ENCODE data around the gene BCAS4. TPM values are rescaled to one million over a fixed set of nuclear protein-coding genes. Genes with fewer than 3 reads are reported as not detected.

The BCAS4 gene
- total RNA-seq, 1 experiment from 2014 or later: 13.5 TPM

DNA sequence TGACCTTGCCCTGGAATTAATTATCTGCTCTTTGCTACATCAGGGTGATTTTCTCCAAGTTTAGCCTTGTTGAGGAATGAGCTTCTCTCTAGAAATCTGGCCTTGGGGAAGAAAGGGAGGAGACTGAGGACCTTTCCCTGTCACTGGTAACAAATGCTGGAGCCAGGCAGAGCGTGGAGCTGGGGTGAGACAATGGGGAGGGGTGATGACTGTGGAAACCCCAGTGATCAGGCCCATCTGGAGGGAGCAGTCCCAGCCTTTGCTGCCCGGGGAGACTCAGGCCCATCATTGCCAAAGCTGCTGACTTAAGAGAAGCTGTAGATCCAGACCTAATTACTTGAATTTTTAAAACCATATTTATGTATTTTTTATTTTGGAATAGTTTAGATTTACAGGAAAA, 31.3 kb downstream of the BCAS4 start:
- H3K9me3 Mint-ChIP-seq (ENCODE audit: low read depth, unreplicated experiment): no peaks in the 10 kb centered on the region
- intact Hi-C loops (cut with micrococcal nuclease; ENCODE audit: unreplicated experiment): no loop called here
- TF ChIP-seq, protein P1, sequence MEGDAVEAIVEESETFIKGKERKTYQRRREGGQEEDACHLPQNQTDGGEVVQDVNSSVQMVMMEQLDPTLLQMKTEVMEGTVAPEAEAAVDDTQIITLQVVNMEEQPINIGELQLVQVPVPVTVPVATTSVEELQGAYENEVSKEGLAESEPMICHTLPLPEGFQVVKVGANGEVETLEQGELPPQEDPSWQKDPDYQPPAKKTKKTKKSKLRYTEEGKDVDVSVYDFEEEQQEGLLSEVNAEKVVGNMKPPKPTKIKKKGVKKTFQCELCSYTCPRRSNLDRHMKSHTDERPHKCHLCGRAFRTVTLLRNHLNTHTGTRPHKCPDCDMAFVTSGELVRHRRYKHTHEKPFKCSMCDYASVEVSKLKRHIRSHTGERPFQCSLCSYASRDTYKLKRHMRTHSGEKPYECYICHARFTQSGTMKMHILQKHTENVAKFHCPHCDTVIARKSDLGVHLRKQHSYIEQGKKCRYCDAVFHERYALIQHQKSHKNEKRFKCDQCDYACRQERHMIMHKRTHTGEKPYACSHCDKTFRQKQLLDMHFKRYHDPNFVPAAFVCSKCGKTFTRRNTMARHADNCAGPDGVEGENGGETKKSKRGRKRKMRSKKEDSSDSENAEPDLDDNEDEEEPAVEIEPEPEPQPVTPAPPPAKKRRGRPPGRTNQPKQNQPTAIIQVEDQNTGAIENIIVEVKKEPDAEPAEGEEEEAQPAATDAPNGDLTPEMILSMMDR (IDR thresholded peaks at IDR 0.05; ENCODE audit: unreplicated experiment): no peak

DNA sequence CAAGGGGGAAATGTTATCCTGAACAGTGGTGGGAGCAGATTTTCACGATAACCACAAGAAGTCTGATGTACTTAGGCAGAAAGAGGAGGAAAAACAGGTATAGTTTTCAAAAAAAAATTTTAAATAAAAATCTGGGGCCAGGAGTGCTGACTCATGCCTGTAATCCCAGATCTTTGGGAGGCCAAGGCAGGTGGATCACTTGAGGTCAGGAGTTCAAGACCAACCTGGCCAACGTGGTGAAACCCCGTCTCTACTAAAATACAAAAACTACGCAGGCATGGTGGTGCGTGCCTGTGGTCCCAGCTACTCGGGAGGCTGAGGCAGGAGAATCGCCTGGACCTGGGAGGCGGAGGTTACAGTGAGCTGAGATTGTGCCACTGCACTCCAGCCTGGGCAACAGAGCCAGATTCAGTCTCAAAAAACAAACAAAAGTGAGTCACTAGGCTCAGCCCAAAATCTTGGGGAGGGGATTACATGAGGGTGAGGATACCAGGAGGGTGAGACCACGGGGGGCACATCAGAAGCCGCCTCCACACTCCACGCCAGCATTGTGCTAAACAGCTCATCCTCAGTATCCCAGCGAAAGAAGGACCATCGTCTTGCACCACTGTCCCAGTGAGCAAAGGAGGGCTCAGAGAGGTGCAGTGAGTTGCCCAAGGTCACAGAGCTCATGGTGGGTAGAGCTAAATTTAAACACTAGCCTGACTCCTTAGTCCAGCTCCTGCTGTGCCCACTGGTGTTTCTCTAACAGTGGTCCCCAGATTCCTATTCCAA, 33.7 kb downstream of the BCAS4 start:
- no peak for DNase-seq
- CTCF ChIA-PET: interaction anchor here (0.6 kb wide), 1 partner anchor 92 kb away, joined by 5 read pairs; no protein-coding TSS in a partner anchor
- no peaks in the 10 kb centered on the region for H3K36me3 Mint-ChIP-seq (ENCODE audit: insufficient read depth, unreplicated experiment)
- intact Hi-C loops (cut with micrococcal nuclease; ENCODE audit: unreplicated experiment): no loop called here
- no peak overlapping the region for H3K4me3 Mint-ChIP-seq (ENCODE audit: low read depth, unreplicated experiment)
- no peaks in the 10 kb centered on the region for H3K27me3 Mint-ChIP-seq (ENCODE audit: unreplicated experiment)
- H3K9me3 Mint-ChIP-seq (ENCODE audit: low read depth, unreplicated experiment): no peaks in the 10 kb centered on the region
- no peak overlapping the region for H3K27ac Mint-ChIP-seq (ENCODE audit: unreplicated experiment)
- no TSS peak for BruUV-seq (replicated peaks)
- H3K4me1 Mint-ChIP-seq (ENCODE audit: low read depth, unreplicated experiment): peaks cover 9% of the 10 kb centered on the region
- TF ChIP-seq, protein P1 (IDR thresholded peaks at IDR 0.05; ENCODE audit: unreplicated experiment): no peak

More for the DNA sequence above, 31.3 kb downstream of the BCAS4 start:
- Mint-ChIP-seq H3K4me1 (ENCODE audit: low read depth, unreplicated experiment) (peaks cover 9% of the 10 kb centered on the region), H3K36me3 (ENCODE audit: insufficient read depth, unreplicated experiment) (no peaks in the 10 kb centered on the region), H3K4me3 (ENCODE audit: low read depth, unreplicated experiment) (no peak overlapping the region), H3K27ac (ENCODE audit: unreplicated experiment) (no peak overlapping the region), H3K27me3 (ENCODE audit: unreplicated experiment) (no peaks in the 10 kb centered on the region)
- no TSS peak for BruUV-seq (replicated peaks)
- CTCF ChIA-PET: interaction anchor here (0.6 to 1.0 kb wide), 3 partner anchors 32 to 163 kb away, joined by 3 to 4 read pairs (median 3); no protein-coding TSS in a partner anchor
- DNase-seq: no peak

DNA sequence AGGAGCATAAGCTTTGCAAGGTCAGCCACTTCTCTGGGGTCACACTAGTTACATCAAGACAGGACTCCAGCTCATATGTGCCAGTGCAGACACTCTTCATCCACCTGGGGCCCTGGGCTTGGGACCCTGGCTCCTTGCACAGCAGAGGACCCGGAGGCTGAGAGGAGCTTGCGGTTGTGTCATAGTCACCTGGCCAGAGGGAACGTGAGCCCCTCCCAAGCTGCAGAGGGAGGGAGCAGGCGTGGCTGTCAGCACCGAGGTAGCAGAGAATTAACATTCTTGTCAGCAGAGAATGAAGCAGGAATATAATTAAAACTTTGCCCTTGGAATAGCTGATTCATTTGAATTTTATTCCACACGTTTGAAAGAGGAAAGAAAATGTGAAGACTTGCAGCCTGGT, 36.8 kb downstream of the BCAS4 start:
- intact Hi-C loops (cut with micrococcal nuclease; ENCODE audit: unreplicated experiment): no loop called here
- CTCF ChIA-PET: no interaction called here
- Mint-ChIP-seq H3K4me3 (ENCODE audit: low read depth, unreplicated experiment) (no peak overlapping the region), H3K27ac (ENCODE audit: unreplicated experiment) (no peak overlapping the region), H3K9me3 (ENCODE audit: low read depth, unreplicated experiment) (no peaks in the 10 kb centered on the region), H3K27me3 (ENCODE audit: unreplicated experiment) (no peaks in the 10 kb centered on the region), H3K36me3 (ENCODE audit: insufficient read depth, unreplicated experiment) (no peaks in the 10 kb centered on the region), H3K4me1 (ENCODE audit: low read depth, unreplicated experiment) (no peaks in the 10 kb centered on the region)
- BruUV-seq (replicated peaks): no TSS peak
- TF ChIP-seq, protein P1 (IDR thresholded peaks at IDR 0.05; ENCODE audit: unreplicated experiment): no peak
- no peak for DNase-seq

DNA sequence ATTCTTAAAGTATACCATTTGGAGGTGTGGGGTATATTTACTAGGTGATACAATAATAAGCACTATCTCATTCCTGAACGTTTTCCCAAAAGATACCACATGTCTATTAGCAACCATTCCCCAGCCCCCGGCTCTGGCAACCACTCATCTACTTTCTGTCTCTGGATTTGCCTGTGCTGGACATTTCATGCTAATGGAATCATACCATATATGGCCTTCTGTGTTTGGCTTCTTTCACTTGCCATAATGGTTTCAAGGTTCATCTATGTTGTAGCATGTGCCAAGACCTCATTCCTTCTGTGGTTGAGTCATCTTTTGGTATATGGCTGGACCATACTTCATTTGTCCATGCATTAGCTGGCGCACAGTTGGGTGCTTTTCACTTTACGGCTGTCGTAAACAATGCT, 39.7 kb downstream of the BCAS4 start:
- Mint-ChIP-seq H3K36me3 (ENCODE audit: insufficient read depth, unreplicated experiment) (no peaks in the 10 kb centered on the region), H3K4me1 (ENCODE audit: low read depth, unreplicated experiment) (no peaks in the 10 kb centered on the region), H3K9me3 (ENCODE audit: low read depth, unreplicated experiment) (no peaks in the 10 kb centered on the region), H3K4me3 (ENCODE audit: low read depth, unreplicated experiment) (no peak overlapping the region), H3K27me3 (ENCODE audit: unreplicated experiment) (no peaks in the 10 kb centered on the region), H3K27ac (ENCODE audit: unreplicated experiment) (no peak overlapping the region)
- intact Hi-C loops (cut with micrococcal nuclease; ENCODE audit: unreplicated experiment): no loop called here
- CTCF ChIA-PET: no interaction called here
- DNase-seq: no peak
- BruUV-seq (replicated peaks): no TSS peak
- TF ChIP-seq, protein P1 (IDR thresholded peaks at IDR 0.05; ENCODE audit: unreplicated experiment): no peak

Measured in Calu3 (cell line).